HG02610 (cell line): ENCODE measurements around the gene C16orf95.

Source experiments
- ATAC-seq: cut with Tn5 transposase; IDR thresholded peaks from one replicate; pipeline ENCODE4 v1.9.1; 2021; ENCODE audit warnings: mild to moderate bottlenecking, moderate library complexity; ENCODE audit not compliant: unreplicated experiment

The C16orf95 gene

DNA sequence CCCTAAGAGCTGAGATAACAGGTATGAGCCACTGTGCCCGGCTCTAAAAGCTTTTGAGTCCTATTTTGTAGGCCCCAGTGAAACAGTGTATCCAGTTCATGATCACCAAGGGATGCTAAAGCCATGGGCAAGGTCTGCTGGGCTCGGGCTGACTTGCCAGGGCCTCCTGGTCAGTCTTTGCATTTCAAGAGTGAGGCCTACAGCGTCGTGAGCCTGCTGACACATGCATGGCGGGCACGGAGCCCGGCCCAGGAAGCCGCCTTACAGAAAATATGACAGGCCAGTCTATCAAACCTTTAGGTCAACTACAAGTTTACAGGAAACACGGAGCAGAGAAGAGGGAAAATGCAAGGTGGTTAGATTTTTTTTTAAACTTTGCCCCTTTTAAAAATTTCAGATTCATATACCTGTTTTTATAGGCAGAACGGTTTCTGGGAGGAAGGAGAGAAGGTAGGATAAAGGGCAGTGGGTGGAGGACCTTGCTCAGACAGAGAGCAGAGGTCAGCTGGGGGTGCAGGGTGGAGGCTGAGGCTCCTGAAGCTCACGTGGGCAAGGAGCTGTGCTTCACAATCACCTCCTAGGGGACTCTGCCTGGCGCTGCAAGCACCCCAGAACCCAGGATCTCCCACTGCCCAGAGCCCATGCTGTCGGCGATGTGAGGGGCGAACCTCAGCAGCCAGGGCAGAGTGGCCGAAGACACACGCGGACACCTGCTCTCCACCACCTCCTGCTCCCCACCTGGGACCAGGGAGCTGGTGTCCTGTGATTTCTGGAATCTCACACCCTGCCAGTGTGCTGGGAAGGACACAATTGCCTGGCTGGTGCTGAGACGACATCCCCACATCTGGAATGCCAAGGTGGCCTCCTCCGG is 21.3 kb downstream of the C16orf95 start:
- no peak for ATAC-seq

DNA sequence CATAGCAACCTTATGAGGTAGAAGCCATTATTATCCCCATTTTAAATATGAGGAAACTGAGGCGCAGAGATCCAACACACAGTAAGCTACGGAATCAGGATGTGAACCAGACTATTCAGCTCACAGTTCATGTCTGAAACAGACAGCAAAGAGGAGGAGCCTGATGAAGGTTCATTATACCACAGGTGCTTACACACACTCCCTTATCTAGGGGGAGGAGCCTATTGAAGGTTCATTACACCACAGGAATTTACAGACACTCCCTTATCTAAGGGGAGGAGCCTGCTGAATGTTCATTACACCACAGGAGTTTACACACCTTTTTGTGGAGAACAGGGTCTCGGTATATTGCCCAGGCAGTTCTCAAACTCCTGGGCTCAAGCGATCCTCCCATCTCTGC is 21.9 kb downstream of the C16orf95 start:
- no peak for ATAC-seq

DNA sequence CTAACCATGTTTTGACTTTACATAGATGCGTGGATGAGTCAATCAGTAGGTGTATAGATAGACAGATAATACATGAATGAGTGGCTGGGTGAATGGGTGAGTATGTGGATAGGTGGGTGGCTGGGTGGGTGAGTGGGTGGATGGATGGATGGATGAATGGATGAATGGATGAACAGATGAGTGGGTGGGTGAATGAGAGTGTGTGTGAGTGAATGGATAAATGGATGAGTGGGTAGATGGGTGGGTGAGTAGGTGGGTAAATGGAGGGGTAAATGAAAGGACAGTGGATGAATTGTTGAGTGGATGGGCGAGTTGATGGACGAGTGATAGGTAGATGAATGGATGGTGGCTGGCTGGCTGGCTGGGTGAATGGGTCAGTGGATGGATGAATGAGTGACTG is 23.2 kb downstream of the C16orf95 start:
- ATAC-seq, result no peak

DNA sequence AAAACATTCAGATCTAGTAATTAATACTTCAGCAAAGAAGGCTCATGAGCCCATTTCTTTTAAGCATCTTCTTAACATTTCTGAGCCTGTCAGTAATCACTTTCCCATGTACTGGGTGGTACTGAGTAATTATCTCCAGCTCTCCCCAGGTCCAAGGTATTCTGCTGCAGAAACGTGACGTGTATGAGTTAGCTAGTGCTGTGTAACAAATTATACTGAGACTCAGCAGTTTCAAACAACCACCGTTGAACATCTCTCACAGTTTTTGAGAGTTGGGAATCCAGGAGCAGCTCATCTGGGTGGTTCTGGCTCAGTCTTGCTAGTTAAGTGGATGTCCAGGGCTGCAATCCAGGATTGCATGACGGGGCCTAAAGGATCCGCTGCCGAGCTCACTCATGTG is 25.2 kb downstream of the C16orf95 start:
- ATAC-seq, result no peak

DNA sequence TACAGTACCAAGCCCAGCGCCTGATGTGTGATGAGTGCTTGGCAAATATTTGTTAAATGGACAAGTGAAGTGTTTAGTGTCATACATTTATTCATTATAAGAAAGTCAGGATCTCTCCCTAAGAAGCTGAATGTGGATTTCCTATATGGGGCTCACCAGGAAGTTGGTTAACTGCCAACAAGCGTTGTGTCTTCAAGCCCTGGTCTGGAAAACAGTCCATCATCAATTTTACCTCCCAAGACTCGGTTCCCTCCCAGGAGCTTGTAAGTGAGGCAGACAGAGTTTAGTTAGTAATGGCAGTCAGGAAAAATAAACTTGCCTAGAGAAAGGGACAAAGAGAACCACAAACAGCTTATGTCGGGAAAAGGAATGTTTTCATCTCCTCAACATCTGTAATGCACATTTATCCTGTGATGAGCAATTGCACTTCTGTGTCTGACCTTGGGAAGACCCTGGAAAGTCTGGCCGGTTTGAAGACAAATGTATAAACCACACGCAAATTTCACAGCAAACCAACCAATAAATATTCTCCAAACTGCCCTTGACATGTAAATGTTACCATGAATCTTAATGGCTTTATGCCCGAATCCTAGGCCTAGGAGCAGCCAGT is 28.3 kb downstream of the C16orf95 start:
- no peak for ATAC-seq

DNA sequence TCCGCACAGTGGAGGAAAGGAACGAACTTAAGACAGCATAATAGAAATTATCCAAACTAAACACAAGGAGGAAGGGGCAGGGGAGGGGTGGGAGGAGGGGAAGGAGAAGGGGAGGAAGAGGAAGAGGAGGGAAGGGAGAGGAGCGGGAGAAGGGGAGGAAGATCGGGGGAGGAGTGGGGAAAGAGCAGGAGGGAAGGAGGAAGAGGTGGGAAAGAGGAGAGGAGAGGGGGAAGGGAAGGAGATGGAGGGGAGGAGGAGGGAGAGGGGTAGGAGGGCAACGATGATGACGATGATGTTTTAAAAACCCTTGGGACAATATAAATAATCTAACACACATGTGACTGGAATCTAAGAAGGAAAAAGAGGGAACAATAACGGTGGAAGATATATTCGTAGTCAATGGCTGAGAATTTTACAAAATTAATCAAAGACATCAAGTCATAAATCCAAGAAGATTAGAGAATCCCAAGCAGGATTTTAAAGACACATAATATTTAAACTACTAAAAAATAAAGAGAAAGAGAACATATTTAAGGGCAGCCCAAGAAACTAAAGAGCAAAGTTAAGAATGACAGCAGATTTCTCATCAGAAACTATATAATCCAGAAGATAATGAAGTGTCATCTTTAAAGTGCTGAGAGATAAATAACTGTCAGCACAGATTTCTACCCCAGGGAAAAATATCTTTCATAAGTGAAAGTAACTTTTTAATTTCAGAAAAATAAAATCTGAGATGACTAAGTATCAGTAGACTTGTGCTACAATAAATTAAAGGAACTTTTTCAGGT is 30.2 kb downstream of the C16orf95 start:
- ATAC-seq, result no peak

GRCh38 chr16:87284183-87284582 is 33.0 kb downstream of the C16orf95 start:
- no peak for ATAC-seq

DNA sequence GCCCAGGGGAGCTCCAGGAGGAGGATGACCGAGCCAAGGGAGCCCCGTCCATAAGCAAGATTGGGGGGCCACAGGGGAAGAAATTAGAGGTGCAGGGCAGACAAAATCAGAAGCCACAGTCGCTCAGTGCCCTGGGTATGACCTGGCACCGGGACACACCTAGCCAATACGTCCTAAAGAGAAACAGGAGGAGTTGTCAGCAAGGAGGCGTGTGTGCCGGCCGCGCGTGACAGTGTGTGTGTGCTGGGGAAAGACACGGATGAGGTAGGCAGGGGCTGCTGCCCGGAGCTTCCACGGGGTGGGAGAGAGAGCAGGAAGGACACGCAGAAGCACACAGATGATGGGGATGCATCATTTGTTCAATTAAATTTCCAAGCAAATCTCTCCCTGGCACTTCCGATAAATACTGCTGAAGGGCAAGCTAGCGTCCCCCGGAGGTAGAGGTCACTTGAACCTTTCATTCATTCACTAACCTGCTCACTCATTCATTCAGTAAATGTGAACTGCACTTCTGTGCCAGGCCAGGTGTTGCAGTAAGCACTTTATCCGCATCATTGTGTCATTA is 38.0 kb downstream of the C16orf95 start:
- ATAC-seq, result no peak

DNA sequence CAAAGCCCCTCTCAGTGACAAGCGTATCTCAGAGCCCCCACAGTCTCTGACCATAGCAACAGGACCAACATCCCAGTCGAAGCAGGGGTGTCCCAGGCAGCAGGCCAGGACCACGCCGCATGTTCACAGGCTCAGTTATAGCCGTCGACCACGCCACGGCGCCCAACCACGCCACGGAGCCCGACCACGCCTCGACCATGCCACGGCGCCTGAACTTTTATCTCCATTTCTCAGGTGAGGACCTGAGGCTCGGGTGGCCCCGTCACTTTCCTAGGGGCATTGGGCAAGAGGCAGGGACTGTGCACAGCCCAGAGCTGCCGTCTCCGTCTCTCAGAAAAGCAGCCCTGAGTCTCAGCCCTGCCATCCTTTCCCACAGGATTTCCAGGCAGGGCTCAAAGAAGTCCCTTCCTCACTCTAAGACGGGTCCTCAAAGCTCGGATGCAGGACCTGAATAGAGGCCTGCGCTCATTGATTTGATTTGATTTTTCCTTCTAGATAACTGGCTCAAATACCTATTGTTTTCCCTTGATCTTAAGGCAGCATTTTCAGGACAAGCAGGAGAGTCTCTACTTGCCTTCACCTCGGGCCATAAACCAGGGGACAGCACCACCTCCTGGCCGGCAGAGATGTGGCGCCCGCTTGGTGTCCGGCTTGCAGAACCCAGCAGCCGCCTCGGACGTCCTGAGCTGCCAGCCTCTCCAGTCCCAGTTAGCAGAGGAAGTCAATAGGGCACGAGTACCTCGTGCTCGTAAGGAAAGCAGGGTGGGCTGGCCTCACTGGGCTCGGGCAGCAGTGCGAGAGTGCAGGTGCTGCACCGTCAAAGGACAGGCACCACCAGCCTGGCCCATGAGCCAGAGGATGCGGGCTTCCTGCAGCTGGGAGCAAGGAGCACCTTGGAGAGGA is 38.8 kb downstream of the C16orf95 start:
- ATAC-seq, result no peak

GRCh38 chr16:87276924-87277323 is 40.3 kb downstream of the C16orf95 start:
- no peak for ATAC-seq

DNA sequence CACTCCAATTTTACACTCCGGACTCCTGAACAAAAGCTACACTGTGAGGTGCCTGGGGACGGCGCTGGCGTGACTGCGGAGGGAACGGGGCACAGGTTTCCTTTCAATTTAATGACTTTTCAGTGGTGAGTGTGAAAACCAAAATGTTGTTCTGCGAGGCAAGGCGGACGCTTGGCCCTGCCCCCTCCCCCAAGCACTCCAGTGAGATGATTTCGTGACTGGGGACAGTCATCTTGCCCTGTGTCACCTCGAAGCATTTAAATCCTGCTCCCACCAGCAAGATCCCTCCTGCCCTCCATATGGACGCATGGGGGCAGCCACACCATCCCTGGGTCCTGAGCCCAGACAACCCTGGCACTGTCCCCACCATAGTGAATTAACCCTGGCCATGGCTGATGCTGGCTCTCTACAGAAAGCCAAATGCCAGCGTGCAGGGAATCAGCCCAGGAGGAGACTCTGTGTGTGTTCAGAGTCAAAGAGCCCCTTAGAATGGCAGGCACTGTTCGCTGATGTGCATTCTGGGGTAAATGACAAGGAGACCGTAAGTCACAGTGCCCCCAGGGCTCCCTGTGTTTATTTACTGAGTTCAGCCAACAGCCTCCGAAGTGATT is 41.0 kb downstream of the C16orf95 start:
- no peak for ATAC-seq

GRCh38 chr16:87274794-87275193 is 42.4 kb downstream of the C16orf95 start:
- no peak for ATAC-seq

DNA sequence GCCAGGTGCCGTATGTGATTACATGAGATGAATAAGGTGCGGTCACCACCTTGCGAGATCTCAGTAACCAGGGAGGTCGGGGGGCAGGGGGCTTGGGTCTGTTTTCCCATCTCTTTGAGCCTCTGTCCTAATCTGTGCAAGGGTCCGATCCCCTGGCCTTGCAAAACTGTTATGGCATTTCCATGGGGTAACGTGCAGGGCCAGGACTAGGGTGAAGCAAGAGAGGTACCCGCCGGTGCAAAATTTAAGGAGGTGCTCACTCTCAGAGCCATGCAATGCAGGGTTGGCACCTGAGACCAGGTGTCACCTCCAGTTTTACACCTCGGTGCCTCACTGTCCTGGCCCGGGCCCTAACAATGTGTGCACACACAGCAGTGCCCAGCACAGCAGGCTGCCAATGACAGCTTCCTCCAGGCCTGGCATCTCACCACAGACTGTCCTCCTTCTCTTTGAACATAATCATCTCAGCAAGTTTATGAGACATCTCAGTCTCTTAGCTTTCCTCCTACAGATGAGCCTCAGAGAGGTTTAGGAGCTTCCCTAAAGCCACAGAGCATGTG is 43.6 kb downstream of the C16orf95 start:
- ATAC-seq, result no peak

GRCh38 chr16:87271256-87271655 is 45.9 kb downstream of the C16orf95 start:
- ATAC-seq, result no peak

- no peak for ATAC-seq
Measured at GRCh38 chr16:87267566-87267965, 49.6 kb downstream of the C16orf95 start.

GRCh38 chr16:87266846-87267245 is 50.3 kb downstream of the C16orf95 start:
- ATAC-seq, result no peak

- ATAC-seq, result no peak
Measured at GRCh38 chr16:87265261-87265660, 51.9 kb downstream of the C16orf95 start.

DNA sequence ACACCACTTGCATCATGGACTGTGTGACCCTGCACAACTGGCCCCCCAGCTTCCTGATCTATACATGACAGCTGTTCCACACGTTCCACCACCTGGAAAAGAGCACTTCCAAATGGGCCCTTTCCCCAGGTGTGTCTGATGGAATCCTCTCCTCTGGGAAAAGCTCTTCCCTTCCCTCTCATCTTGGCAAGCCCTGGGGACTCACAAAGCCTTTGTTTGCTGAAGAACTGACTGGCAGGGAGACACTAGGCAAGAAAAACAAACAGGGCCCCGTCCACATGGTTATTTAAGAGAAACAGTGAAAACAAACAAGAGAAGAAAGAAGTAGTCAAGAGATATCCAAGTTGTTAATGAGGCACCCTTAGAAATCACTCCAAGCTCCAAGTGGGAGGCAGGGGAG is 52.6 kb downstream of the C16orf95 start:
- no peak for ATAC-seq

DNA sequence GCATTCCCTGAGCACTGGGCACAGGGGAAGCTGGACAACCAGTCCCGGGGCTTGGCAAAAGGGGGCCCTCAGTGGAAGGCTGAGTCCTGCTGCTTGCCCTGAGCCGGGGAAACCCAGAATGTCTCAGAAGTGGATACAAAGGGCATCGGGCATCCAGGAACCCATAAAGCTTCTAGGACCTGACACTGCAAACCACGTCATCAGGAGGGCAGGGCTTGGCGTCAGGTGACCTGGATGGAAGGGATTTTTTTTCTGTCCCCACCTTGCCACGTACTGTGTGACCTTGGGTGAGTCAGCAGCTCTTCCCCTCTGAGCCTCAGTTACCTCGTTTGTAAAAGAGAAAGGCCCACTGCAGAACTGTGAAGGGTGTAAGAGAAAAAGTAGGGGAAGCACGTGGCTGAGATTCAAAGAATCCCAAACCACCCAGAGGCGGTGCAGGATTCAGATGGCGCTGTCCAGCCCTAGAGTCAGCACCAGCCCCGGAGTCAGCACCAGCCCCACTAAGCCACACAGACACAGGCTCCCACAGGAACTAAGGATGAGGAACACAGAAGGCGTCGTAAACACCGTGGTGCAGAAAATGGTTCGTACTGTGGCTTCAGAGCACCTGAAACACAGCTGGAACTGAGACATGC is 53.7 kb downstream of the C16orf95 start:
- ATAC-seq, result no peak
